Measurements from ENCODE around the gene ADH7. TPM values are rescaled to one million over a fixed set of nuclear protein-coding genes. Genes with fewer than 3 reads are reported as not detected.

The ADH7 gene
- total and polyA plus RNA-seq, 2 of the 4 experiments (the other 2 are of a cell fraction) = not detected

DNA sequence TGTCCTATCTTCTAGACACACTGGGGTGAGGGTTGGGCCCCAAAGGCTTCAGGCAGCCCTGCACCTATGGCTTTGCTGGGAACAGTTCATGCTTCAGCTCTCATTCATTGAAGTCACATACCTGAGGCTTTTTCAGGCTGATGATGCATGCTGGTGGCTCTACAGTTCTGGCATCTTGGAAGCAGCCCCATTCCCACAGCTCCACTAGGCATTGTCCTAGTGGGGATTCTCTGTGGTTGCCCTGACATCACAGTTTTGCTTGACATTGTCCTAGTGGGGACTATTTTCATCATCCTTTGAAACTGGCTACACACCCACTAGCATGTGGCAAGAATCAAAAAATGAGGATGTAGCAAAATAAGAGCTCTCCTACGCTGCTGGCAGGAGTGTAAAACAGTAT lies 38.0 kb upstream of the ADH7 start:
- ATAC-seq (ENCODE audit: low read depth) (no peak), DNase-seq (peak; percentile 11)

More for the DNA sequence above, 38.0 kb upstream of the ADH7 start:
- no TSS peak for BruUV-seq (replicated peaks)
- H2BK15ac ChIP-seq (ENCODE audit: low read depth, low read length) = no peak overlapping the region
- H4K91ac ChIP-seq (ENCODE audit: insufficient read depth, low read depth, low read length) = no peak overlapping the region
- no peak overlapping the region for H3K56ac ChIP-seq (ENCODE audit: extremely low read depth, insufficient read depth, low read length)
- H2AK5ac ChIP-seq (ENCODE audit: low read depth, low read length) = no peak overlapping the region
- ChIA-PET CTCF (no interaction called here), POLR2A (ENCODE audit: unreplicated experiment) (no interaction called here)
- H3K79me1 ChIP-seq (ENCODE audit: low read depth in 1 of 2, low read length in 2 of 2) = no peaks in the 10 kb centered on the region
- H3K4me2 ChIP-seq (ENCODE audit: low read depth, low read length) = no peak overlapping the region
- no peaks in the 10 kb centered on the region for H3K4me1 ChIP-seq (ENCODE audit: control insufficient read depth, insufficient read depth, low read length)
- H3K9me1 ChIP-seq (ENCODE audit: insufficient read depth, low read length) = no peaks in the 10 kb centered on the region
- H3K4me3 ChIP-seq (ENCODE audit: insufficient read depth, low read depth, low read length) = no peak overlapping the region
- no CpG with 5 or more reads among the region's 1 CpG for WGBS, 2 experiments (ENCODE audit: extremely low coverage in 2 of 2, insufficient read length in 1 of 2)
- intact Hi-C loops (cut with micrococcal nuclease) = no loop called here
- H4K20me1 ChIP-seq (ENCODE audit: insufficient read depth, low read length) = no peaks in the 10 kb centered on the region
- in situ Hi-C loops (cut with MboI; ENCODE audit: low sequenced_read_pairs) = no loop called here
- no peak overlapping the region for H3K9ac ChIP-seq (ENCODE audit: low read depth, low read length)
- H3K4ac ChIP-seq (ENCODE audit: low read depth, low read length) = no peak overlapping the region
- H2BK120ac ChIP-seq (ENCODE audit: low read depth, low read length) = no peak overlapping the region
- H3K27me3 ChIP-seq (ENCODE audit: control insufficient read depth, insufficient read depth, low read length) = no peaks in the 10 kb centered on the region; the same call in 1 of the 2 replicates
- H3K14ac ChIP-seq (replicated peaks; ENCODE audit: low read depth, low read length) = no peak overlapping the region
- H2AK9ac ChIP-seq (replicated peaks; ENCODE audit: low read depth, low read length, poor library complexity) = no peak overlapping the region
- H3K9me3 ChIP-seq (ENCODE audit: control insufficient read depth, insufficient read depth, low read length) = no peaks in the 10 kb centered on the region
- no peak overlapping the region for H3K27ac ChIP-seq (ENCODE audit: insufficient read depth, low read length)
- H4K8ac ChIP-seq (ENCODE audit: low read depth in 2 of 2, low read length in 2 of 2) = no peak overlapping the region
- H3K18ac ChIP-seq (ENCODE audit: low read depth, low read length) = no peak overlapping the region
- H2BK5ac ChIP-seq (ENCODE audit: low read depth, low read length, poor library complexity, severe bottlenecking) = no peak overlapping the region
- no peak overlapping the region for H3K23ac ChIP-seq (ENCODE audit: low read depth, low read length)
- no peak overlapping the region for H4K5ac ChIP-seq (ENCODE audit: low read depth, low read length)
- no peak overlapping the region for H2BK20ac ChIP-seq (ENCODE audit: low read depth, low read length)
- dilution Hi-C loops (cut with HindIII; ENCODE audit: low sequenced_read_pairs, unreplicated experiment) = no loop called here
- no peak overlapping the region for H2AFZ ChIP-seq (replicated peaks; ENCODE audit: low read length, poor library complexity)
- H3K36me3 ChIP-seq (ENCODE audit: control insufficient read depth, insufficient read depth, low read length) = no peaks in the 10 kb centered on the region
- TF ChIP-seq, protein P1, sequence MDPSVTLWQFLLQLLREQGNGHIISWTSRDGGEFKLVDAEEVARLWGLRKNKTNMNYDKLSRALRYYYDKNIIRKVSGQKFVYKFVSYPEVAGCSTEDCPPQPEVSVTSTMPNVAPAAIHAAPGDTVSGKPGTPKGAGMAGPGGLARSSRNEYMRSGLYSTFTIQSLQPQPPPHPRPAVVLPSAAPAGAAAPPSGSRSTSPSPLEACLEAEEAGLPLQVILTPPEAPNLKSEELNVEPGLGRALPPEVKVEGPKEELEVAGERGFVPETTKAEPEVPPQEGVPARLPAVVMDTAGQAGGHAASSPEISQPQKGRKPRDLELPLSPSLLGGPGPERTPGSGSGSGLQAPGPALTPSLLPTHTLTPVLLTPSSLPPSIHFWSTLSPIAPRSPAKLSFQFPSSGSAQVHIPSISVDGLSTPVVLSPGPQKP (IDR thresholded peaks at IDR 0.05; ENCODE audit: borderline replicate concordance, low read depth, low read length) = no peak
- TF ChIP-seq CHD1 (IDR thresholded peaks at IDR 0.05; ENCODE audit: low read depth, low read length) = no peak
- no peak for TF ChIP-seq NFE2L2 (IDR thresholded peaks at IDR 0.05; ENCODE audit: low read depth, low read length)
